DMS53 treated with DMSO at 0.1 percent for 48 hours (cell line): ENCODE measurements around the gene SLC22A17.

Source experiments
- DNase-seq: peaks from one replicate; lab custom pipeline; 2025; ENCODE audit not compliant: unreplicated experiment; lab: John Stamatoyannopoulos, UW

Gene SLC22A17

DNA sequence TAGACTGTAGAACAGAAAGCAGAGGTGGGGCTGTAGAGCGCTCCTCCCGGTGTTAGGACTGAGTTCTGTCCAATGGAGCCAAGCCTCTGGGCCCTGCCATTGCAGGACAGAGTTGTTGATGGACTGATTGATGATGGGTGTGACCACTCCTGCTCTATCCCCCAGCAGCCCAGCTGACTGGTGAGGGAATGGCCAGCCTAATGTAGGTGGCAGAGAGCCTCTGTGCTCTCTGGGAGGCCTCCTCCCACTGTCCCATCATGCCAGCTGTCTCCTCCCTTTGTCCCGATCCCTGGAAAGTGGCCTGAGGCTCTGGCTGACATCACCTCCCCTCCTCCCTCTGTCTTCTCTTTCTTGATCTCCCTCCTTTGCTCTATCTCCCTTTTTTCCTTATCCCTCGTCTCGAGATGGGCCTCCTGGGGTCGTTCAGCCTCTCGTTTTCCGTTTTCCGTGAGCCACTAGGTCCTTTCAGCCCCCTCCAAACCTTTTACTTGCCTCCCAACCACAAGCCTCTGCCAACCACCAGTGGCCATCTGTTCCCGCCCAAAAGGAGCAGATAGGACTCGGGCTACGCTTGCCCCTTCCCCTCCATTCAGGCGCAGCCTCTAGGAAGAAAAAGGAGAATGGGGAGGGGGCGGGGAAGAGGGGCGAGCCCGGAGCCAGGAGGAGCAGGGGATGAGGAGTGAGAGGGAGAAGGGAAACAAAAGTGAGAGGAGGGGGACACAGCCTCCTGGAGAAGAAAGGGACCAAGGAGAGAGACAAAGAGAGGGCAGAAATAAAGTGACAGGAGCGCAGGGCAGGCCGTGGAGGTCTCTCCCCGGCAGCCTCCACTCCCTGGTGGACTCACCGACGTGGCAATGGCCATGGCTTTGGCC lies 11.7 kb upstream of the SLC22A17 start:
- no peak for DNase-seq

DNA sequence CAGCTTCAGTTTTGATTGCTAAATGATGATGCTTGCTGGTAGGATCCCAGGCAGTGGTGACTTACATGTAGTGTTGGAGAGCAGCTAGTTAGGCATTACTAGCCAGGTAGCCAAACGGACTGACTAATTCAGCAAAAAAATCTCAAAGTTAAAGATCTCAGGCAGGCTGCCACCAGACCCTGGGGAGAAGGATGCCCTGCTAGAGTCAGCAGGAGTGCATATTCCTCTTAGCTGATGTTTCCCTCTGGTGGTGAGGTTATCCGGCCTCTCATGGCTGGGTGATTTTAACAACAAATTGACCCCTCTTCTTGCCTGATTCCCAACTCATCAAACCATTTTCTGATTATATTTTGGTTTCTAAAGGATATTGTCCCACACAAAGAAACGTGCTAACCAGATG lies 9.5 kb upstream of the SLC22A17 start:
- DNase-seq: no peak

DNA sequence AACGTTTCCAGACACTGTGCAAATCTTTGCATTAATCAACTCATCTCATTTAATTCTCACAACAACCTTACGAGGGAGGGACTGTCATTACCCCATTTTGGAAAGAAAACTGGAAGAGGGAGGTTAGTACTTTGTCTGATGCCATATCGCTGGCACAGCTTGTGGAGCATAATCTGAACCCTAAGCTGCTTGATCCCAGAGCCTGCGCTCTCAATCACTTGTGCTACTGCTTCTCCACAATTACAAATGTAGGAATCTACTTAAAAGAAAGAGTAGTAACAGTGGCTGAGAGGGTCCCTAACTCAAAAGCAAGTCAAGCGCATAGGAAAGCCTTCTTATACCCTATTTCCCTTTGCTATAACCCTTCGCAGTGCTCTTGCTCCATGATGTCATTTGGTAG lies 9.1 kb upstream of the SLC22A17 start:
- DNase-seq: no peak

DNA sequence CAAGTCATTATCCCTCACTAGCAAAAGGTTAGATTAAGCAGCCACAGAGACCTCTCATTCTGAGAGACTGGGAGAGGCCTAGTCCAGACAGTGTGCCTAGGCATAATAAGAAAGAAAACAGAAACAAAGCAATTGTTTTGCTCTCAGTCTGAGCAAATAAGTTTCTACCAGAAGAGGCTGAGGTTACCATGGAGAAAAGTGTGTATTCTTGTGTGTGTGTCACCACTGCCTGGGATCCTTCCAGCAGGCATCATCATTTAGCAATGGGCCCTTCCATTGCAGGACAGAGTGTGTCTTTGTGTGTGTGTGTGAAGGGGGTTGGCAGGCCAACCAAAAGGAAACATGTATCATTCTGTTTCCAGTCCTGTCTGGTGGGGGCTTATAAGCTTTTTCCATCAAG lies 8.6 kb upstream of the SLC22A17 start:
- DNase-seq: no peak

DNA sequence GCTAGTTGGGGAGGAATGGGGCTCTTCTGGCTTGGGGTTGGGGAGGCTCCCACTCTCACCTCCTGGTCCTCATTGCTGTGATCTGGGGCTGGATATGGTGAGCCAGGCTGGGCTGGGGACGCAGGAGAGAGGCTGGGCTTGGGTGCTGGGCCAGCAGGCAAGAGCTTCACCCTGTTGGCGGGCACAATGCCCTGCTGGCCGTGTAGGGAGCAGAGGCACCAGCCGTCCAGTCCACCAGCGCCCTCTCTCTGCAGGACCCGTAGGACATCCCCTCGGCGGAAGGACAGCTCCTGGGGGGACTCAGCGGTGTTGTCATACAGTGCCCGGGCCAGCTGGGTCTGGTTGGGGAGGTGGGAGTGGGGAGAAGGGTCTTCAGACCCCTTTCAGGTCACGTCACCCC lies 7.8 kb upstream of the SLC22A17 start:
- no peak for DNase-seq

DNA sequence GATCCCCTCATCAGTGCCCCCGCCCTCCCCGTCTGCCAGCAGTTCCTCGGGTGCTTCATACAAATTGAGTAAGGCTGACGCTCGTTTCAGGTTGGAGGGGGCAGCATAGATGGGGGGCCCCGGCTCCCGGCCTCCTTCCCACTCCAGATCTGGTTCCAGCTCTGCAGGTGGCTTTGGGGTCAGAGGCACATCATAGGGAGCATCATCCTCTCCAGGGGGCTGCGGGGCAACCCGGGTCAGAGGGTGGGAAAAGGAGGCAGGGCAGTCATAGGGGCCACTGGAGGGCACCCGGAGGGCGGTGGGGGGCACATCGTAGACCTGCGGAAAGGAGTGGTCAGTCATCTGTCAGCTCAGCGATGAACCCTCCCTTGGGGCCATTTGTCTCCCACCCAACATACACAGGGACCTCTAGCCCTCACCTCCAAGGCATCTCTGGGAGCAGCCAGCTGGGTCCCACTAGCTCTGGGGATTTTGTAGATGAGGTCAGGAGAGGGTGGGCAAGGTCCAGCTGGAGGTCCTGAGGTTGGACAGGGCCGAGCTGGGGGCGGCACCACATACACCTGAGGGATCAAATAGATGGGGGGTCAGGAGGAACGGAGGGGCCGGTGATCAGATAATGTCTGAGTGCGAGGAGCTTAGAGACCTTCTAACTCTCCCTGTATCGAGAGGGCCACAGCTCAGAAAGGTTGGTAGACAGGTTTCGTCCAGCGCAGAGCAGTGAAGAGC lies 7.2 kb upstream of the SLC22A17 start:
- DNase-seq: no peak

DNA sequence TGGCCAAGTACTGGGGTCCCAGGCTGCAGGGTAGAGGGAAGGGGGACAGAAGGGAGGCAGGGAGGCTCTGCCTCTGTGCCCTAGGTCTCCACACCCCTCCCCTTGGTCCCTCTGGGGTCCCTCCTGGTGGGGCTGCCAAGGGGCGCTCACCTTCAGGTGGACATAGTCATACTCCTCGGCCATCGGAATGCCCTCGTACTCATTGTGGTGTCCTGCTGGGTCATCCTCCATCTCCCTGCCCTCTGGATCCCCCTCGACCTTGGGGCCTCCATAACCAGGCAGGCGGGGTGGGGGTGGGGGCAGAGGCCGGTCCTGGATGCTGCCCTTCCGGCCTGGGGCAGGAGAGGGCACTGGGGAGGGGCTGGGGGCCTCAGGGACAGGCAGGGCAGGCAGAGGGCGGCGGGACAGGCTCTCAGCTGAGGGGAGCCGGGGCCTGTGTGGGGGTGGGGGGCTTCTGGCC lies 6.5 kb upstream of the SLC22A17 start:
- DNase-seq: no peak

DNA sequence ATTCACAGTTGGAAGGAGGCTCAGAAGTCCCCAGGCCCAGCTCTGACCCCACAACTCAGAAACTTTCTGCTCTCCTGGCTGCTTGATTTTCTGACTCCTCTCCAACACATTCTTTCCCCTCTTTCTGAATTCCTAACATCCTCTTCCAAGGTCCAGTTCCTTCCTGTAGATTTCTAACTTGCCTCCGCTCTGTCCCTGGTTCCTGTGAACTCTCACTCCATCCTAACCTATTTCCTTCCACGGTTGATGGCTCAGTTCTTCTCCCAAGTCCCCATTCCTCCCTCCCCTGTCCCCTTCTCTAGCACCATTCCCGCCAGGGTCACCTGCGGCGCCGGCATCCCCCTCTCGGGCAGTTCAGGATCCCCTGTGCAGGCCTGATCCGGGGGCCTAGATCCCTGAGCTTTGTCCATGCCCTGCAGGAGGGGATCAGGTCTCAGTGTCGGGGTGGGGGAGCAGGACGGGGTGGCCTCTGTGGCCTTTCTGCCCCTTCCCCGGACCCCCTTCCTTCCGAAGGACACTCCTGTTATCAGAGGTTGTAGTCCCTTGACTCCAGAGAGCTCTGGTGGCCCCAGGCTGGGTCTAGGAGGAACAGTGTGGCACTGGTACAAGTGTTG lies 6.0 kb upstream of the SLC22A17 start:
- no peak for DNase-seq

DNA sequence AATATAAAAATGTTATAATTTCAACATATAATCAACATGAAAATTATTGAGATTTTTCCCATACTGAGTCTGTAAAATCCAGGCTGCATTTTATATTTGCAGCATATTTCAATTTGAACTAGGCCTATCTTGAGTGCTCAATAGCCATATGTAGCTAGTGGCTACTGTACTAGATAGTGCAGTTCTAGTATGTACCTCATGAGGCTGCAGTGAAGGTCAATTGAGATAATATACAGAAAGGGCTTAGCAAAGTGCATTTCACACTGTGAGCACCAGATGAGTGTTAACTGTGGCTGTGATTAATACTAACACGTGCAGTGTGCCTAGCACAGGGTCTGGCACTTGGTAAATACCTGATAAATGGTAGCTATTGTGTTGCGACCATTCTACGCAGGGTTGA lies 5.4 kb upstream of the SLC22A17 start:
- DNase-seq: no peak

DNA sequence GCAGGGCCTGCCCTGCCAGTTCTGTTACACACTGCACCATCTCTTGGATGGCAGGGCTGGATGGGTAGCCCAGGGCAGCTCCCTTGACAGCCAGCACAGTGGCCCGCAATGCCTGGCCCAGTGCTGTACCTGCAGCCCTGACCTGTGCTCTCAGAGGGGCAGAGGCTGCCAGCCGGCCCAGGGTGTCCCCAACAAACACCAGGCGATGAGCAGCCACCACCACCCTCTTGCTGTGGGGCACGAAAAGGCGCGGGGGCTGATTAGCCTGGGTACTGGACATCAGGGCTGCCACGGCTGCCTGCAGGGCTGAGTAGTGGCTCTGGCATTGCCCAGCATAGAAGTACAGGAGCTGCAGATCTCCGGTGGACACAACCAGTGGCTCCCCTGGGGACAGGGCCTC lies 4.6 kb upstream of the SLC22A17 start:
- no peak for DNase-seq

DNA sequence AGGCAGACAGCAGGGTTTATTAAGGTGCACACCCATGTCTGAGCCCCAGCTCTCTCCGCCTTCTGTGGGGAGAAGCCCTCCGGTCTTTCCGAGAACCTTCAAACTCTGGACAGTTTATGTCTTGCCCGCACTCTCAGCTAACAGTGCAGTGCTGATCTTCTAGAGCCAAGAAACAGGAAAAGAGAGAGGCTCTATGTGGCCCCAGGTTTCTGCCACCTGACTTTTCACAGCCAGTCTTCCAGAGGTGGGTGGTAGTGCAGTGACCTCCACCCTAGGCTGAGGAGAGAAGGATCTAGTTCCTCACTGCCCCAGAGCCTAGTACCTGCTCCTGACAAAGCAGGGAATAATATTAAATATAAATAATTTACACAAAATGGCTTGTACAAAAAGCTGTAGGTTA lies 4.0 kb upstream of the SLC22A17 start:
- no peak for DNase-seq

DNA sequence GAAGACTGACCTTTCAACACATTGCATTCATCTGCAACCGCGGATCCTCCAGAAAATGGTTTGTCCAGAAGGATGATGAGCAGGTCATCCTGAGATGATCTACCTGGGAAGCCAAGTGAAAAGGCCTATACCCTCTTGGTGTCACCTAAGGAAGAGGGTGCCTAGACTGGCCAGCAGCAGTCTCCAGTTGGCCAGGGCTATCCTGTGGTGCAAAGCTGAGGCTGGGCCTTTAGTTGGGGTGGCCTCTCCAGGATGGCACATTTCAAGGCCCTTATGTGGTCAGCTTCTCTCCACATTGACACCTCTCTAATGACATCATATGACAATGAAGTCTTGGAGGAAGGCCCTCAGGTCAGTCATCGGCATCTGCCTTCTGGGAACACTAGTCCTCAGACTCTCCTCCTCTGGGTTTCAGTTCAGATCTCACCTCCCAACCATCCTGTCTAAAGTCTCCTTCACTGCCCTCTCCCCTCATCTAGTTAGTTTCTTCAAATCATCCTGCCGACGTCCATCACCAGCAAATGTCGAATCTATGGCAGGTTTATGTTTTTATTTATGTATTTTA lies 3.3 kb upstream of the SLC22A17 start:
- no peak for DNase-seq

DNA sequence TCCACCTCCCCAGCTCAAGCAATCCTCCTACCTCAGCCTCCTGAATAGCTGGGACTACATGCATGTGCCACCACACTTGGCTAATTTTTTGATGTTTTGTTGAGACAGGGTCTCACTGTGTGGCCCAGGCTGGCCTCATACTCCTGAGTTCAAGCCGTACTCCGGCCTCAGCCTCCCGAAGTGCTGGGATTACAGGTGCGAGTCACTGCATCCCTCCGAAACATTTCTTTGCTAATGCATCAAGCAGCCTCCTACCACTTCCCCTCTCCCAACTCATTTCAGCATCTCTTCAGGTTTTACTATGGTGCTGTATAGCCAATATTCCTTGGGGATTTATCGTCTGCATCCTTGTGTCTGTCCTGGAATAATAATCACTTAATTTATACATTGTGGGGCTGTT lies 2.3 kb upstream of the SLC22A17 start:
- DNase-seq: no peak

DNA sequence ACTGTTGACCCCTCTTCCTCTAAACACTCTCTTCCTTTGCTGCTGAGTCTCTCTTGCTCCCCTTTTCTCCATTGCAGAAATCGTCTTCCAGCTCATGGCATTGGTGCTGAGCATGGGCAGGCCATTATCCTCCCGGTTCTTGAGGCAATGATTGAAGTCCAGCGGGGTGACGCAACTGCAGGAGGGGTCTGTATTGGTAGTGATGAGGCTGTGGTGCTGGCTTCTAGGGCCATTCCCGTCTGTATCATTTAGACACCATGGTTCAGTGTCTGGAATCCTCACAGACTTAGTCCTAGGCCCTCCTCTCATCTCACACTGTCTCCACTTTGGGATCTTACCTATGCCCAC lies 720 bp upstream of the SLC22A17 start:
- DNase-seq: no peak

DNA sequence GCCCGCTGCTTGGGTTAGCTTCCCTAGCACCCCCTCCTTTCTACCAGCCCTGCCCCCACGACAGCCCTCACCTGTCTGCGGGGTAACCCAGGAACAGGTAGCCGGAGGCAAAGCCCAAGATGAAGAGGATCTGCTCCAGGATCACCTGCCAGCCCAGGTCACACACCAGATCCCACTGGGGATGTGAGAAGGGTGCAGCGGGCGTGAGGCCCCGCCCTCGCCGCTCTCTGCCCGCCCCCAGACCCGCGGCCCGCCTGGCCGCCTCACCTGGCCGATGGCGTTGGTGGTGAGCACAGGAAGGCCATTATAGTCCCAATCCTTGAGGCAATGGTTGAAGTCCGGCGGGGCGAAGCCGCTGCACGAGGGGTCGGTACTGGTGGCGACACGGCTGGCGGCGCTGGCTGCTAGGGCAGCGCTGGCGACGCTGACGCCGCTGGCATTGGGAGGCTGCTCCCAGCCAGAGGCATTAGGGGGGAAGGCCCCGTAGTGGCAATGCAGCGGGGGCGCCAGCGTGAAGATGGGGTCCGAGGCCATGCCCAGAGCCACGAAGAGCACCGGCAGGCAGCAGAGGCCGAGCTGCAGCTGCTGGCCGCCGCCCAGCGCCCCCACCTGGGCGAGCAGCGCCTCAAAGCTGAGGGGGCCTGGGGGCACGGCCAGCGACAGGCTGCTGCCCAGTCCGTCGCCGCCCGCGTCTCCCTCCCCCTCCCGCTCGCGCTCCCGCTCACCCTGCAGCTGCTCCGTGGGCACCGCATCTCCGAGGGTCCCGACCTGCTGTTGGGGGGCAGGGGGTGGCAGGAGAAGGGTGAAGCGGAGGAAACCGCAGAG lies 794 bp downstream of the SLC22A17 start:
- DNase-seq: no peak

DNA sequence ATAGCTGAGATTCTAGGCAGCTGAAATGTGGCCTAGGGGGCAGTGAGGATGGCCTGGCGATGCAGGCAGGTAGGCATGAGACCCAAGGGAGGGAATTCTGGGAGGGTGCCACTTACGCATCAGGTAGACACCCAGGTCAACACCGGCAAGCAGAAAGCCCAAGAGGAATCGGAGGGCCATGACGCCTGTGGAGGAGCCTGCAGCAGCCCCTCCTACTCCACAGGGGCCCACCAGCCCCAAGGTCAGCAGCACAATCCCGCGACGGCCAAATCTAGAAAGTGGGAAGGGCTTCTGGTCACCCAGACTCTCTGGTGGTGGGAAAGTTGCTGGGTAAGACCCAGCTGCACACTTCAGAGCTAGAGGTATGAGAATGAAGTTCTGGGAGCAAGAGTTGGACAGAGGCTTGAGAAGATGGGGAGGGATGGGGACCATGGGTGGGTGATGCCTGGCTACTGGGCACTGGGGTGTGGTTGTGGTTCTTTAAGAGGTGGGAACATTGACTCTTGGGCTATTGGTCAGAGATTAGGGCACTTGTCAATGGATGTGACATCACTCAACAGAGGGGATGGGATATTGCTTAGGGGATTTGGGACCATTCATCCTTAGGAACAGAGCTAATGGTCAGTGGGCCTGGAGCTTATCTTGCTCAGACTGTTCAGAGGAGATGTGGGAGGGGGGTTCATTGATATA lies 3.4 kb downstream of the SLC22A17 start:
- no peak for DNase-seq

DNA sequence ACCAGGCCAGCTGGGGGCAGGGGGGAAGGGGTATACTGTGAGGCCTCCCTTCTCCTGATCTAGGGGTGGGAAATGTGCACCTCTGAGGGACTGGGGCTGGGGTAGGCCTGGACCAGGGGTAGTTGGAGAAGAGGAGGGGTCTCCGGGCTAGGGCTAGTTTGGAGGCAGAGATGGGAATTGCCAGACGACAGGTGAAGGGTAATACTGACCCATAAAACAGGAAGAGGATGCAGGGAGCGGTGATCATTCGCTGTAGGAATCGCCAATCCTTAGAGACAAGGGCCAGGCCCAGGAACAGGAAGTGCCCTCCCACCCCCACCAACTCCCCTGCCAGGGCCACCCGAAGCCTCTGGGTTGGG lies 4.4 kb downstream of the SLC22A17 start:
- no peak for DNase-seq

DNA sequence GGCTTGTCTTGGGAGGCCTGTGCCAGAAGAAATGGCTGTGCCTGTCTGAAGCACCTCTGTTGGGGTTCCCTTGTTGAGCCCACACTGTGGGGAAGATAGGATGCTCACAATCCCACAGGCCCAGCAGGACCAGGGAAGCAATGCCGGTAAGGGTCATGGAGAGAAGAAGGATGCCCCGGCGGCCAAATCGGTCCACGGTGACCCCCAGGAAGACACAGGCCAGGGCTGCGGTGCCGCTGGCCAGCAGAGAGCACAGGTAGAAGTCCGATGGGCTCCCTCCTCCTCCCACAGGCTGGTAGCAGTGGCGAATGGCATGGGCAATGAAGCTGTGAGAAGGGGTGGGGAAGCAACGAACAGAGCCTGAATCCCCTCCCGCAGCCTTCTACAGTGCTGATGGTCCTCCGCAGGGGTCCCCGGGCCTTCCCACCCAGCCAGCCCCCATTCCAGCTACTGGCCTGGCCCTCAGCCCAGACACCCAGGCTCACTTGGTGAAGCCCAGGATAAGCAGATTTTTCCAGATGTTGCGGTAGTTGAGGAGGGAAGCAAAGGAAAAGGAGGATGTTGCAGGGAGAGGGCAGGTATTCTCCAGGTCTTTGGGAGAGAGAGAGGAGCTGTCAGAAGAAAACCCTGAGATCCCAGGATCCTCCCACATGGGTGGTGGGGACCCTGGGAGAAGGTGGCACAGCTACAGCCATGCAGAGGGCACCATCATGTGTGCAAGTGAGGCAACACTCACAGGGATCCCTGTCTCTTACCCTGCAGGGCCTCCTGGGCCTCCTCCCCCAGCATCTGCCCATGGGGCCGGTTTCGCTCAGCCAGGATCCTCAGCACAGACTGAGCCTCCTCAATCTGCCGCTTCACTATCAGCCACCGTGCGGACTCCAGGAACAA lies 5.0 kb downstream of the SLC22A17 start:
- DNase-seq: no peak

DNA sequence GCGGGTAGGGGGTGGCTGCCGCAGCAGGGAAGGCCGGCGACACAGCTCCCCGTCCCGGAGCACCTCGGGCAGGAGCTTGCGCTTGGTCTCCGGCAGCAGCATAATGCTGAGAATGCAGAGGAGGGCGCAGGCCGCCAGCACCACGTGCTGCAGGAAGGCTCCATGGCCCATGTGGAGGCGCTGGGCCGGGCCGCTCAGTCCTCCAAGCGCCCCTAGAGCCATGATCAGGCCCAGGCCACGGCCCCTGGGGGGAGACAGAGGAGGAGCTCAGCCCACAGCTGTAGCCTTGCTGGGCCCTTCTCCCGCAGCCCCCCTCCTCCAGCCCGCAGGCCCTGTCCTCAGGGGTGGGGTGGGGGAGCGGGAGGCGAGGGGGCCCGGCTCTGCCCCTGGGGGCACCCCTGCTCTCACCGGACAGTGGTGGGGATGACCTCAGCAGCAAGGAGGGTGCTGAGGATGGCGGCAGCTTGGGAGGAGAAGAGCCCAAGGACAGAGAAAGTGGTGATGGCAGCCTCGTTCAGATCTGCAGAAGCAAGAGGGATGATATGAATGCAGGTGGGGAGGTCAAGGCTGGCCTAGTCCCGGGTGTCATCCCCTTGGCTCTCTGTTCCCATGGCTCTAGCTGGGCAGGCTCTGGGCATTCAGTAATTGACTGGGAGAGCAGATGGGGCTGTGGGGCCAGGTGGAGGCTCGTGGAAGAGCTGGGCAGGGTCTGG lies 5.8 kb downstream of the SLC22A17 start:
- DNase-seq: no peak
